Measurements from ENCODE around the gene SMYD3. TPM values are rescaled to one million over a fixed set of nuclear protein-coding genes. Genes with fewer than 3 reads are reported as not detected.

Gene SMYD3
- total and polyA plus RNA-seq, 2 of the 13 experiments (the other 11 are each of a cell fraction or from before 2014, with no cell fraction given), result 27.7 to 35.8 TPM

DNA sequence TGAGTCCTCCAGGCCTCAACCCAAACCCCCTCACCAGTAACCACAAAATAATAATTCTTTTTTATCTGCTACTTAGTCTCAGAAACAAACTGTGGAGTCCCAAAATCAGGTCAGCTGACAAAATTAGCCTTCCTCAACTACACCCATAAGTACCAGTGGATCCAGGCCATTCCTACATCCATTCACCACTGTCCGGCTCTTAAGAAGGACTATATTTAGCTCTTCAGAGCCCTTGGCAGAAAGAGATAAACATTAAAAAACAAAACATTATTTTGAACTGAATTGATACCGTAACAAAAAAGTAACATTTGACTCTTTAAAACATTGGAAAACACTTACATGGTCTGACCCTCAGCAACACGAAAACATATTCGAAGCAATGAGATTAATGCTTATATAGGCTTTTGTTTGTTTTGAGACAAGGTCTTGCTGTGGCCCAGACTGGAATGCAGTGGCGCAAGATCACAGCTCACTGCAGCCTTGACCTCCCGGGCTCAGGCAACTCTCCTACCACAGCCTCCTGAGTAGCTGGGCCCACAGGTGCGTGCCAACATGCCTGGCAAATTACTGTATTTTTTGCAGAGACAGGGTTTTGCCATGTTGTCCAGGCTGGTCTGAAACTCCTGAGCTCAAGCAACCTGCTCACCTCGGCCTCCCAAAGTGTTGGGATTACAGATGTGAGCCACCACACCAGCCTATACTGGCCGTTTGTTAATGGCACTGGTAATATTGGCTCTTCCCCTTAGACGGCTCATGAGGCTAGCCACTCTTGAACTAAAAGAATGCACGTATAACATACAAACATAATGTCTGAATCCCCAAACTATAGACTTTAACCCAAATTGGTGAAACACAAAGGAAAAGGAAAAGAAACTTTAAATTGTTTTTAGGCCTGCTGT is 330.7 kb downstream of the SMYD3 start (continued):
- TF ChIP-seq, protein P1, sequence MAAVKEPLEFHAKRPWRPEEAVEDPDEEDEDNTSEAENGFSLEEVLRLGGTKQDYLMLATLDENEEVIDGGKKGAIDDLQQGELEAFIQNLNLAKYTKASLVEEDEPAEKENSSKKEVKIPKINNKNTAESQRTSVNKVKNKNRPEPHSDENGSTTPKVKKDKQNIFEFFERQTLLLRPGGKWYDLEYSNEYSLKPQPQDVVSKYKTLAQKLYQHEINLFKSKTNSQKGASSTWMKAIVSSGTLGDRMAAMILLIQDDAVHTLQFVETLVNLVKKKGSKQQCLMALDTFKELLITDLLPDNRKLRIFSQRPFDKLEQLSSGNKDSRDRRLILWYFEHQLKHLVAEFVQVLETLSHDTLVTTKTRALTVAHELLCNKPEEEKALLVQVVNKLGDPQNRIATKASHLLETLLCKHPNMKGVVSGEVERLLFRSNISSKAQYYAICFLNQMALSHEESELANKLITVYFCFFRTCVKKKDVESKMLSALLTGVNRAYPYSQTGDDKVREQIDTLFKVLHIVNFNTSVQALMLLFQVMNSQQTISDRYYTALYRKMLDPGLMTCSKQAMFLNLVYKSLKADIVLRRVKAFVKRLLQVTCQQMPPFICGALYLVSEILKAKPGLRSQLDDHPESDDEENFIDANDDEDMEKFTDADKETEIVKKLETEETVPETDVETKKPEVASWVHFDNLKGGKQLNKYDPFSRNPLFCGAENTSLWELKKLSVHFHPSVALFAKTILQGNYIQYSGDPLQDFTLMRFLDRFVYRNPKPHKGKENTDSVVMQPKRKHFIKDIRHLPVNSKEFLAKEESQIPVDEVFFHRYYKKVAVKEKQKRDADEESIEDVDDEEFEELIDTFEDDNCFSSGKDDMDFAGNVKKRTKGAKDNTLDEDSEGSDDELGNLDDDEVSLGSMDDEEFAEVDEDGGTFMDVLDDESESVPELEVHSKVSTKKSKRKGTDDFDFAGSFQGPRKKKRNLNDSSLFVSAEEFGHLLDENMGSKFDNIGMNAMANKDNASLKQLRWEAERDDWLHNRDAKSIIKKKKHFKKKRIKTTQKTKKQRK (IDR thresholded peaks at IDR 0.05; ENCODE audit: low read length), result no peak
- no peak for TF ChIP-seq ZNF569 (CRISPR knock-in tag; IDR thresholded peaks at IDR 0.05; ENCODE audit: borderline replicate concordance)
- no peak for TF ChIP-seq ZFAT (CRISPR knock-in tag; conservative IDR thresholded peaks at IDR 0.05)
- TF ChIP-seq, protein P2, sequence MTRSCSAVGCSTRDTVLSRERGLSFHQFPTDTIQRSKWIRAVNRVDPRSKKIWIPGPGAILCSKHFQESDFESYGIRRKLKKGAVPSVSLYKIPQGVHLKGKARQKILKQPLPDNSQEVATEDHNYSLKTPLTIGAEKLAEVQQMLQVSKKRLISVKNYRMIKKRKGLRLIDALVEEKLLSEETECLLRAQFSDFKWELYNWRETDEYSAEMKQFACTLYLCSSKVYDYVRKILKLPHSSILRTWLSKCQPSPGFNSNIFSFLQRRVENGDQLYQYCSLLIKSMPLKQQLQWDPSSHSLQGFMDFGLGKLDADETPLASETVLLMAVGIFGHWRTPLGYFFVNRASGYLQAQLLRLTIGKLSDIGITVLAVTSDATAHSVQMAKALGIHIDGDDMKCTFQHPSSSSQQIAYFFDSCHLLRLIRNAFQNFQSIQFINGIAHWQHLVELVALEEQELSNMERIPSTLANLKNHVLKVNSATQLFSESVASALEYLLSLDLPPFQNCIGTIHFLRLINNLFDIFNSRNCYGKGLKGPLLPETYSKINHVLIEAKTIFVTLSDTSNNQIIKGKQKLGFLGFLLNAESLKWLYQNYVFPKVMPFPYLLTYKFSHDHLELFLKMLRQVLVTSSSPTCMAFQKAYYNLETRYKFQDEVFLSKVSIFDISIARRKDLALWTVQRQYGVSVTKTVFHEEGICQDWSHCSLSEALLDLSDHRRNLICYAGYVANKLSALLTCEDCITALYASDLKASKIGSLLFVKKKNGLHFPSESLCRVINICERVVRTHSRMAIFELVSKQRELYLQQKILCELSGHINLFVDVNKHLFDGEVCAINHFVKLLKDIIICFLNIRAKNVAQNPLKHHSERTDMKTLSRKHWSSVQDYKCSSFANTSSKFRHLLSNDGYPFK (CRISPR knock-in tag; IDR thresholded peaks at IDR 0.05; ENCODE audit: borderline replicate concordance), result 0 out of 2 replicates have a peak, but pooled peaks have one; percentile 27
- TF ChIP-seq ZNF709 (CRISPR knock-in tag; IDR thresholded peaks at IDR 0.05), result no peak
- peak; percentile 80; the same call in 1 of the 2 replicates for TF ChIP-seq AHR (CRISPR knock-in tag; IDR thresholded peaks at IDR 0.05)
- no peak for TF ChIP-seq ZNF496 (CRISPR knock-in tag; IDR thresholded peaks at IDR 0.05; ENCODE audit: insufficient replicate concordance)
- TF ChIP-seq MEIS1 (CRISPR knock-in tag; IDR thresholded peaks at IDR 0.05; ENCODE audit: borderline replicate concordance), result 0 out of 2 replicates have a peak, but pooled peaks have one; percentile 55
- TF ChIP-seq RXRB (CRISPR knock-in tag; IDR thresholded peaks at IDR 0.05; ENCODE audit: borderline replicate concordance), result peak; percentile 99
- TF ChIP-seq, protein P3, sequence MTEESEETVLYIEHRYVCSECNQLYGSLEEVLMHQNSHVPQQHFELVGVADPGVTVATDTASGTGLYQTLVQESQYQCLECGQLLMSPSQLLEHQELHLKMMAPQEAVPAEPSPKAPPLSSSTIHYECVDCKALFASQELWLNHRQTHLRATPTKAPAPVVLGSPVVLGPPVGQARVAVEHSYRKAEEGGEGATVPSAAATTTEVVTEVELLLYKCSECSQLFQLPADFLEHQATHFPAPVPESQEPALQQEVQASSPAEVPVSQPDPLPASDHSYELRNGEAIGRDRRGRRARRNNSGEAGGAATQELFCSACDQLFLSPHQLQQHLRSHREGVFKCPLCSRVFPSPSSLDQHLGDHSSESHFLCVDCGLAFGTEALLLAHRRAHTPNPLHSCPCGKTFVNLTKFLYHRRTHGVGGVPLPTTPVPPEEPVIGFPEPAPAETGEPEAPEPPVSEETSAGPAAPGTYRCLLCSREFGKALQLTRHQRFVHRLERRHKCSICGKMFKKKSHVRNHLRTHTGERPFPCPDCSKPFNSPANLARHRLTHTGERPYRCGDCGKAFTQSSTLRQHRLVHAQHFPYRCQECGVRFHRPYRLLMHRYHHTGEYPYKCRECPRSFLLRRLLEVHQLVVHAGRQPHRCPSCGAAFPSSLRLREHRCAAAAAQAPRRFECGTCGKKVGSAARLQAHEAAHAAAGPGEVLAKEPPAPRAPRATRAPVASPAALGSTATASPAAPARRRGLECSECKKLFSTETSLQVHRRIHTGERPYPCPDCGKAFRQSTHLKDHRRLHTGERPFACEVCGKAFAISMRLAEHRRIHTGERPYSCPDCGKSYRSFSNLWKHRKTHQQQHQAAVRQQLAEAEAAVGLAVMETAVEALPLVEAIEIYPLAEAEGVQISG (CRISPR knock-in tag; IDR thresholded peaks at IDR 0.05), result peak; percentile 78
- TF ChIP-seq, protein P4, sequence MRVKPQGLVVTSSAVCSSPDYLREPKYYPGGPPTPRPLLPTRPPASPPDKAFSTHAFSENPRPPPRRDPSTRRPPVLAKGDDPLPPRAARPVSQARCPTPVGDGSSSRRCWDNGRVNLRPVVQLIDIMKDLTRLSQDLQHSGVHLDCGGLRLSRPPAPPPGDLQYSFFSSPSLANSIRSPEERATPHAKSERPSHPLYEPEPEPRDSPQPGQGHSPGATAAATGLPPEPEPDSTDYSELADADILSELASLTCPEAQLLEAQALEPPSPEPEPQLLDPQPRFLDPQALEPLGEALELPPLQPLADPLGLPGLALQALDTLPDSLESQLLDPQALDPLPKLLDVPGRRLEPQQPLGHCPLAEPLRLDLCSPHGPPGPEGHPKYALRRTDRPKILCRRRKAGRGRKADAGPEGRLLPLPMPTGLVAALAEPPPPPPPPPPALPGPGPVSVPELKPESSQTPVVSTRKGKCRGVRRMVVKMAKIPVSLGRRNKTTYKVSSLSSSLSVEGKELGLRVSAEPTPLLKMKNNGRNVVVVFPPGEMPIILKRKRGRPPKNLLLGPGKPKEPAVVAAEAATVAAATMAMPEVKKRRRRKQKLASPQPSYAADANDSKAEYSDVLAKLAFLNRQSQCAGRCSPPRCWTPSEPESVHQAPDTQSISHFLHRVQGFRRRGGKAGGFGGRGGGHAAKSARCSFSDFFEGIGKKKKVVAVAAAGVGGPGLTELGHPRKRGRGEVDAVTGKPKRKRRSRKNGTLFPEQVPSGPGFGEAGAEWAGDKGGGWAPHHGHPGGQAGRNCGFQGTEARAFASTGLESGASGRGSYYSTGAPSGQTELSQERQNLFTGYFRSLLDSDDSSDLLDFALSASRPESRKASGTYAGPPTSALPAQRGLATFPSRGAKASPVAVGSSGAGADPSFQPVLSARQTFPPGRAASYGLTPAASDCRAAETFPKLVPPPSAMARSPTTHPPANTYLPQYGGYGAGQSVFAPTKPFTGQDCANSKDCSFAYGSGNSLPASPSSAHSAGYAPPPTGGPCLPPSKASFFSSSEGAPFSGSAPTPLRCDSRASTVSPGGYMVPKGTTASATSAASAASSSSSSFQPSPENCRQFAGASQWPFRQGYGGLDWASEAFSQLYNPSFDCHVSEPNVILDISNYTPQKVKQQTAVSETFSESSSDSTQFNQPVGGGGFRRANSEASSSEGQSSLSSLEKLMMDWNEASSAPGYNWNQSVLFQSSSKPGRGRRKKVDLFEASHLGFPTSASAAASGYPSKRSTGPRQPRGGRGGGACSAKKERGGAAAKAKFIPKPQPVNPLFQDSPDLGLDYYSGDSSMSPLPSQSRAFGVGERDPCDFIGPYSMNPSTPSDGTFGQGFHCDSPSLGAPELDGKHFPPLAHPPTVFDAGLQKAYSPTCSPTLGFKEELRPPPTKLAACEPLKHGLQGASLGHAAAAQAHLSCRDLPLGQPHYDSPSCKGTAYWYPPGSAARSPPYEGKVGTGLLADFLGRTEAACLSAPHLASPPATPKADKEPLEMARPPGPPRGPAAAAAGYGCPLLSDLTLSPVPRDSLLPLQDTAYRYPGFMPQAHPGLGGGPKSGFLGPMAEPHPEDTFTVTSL (CRISPR knock-in tag; IDR thresholded peaks at IDR 0.05; ENCODE audit: borderline replicate concordance), result peak; percentile 97
